GM21723 (cell line): ENCODE data around the gene CYP2C8.
"Not testable (repeated sequence)": the region's sequence is repeated elsewhere in the genome, so short reads cannot be mapped to it uniquely, and the experiment has no call there.

ENCODE experiments used
- ATAC-seq: cut with Tn5 transposase; IDR thresholded peaks from one replicate; pipeline ENCODE4 v1.9.1; 2021; ENCODE audit warnings: mild to moderate bottlenecking, moderate library complexity; ENCODE audit not compliant: unreplicated experiment

The CYP2C8 gene

GRCh38 chr10:95069286-95069685 lies at the start of gene CYP2C8:
Gene CYP2C8, minus strand, starts transcription at chr10:95069497. Its CDS starts 95 bp downstream, at chr10:95069402.
- no peak for ATAC-seq

- no peak for ATAC-seq
Observed at GRCh38 chr10:95116869-95117269, 47.6 kb upstream of the CYP2C8 start.

DNA sequence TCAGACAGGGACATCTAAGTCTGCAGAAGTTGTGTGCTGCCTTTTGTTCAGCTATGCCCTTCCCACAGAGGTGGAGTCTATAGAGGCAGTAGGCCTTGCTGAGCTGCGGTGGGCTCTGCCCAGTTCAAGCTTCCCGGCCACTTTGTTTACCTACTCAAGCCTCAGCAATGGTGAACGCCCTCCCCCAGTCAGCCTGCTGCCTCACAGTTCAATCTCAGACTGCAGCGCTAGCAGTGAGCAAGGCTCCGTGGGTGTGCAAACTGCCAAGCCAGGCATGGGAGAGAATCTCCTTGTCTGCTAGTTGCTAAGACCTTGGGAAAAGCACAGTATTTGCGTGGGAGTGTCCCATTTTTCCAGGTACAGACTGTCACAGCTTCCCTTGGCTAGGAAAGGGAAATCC lies 41.5 kb upstream of the CYP2C8 start:
- ATAC-seq: not testable (repeated sequence)

GRCh38 chr10:95097805-95098204 lies 28.5 kb upstream of the CYP2C8 start:
- no peak for ATAC-seq

DNA sequence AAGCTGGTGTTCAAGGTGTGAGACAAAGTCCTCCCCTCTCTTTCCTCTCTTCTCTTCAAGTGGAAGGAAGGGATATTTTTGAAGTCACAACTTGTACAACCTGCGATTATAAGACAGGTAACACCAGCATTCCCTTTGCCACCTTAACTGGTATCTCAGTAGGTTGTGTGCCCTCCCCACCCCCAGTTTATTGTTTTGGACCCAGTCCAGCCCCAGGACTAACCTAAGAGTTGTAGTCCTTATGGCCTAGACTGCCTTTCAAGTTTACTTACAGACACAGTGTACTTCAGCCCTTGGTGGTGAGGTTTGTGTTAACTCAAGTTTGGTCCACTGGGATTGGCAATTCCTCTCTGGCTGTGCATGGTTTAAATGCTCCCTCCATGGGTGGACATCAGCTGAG lies 26.8 kb upstream of the CYP2C8 start:
- ATAC-seq: no peak

DNA sequence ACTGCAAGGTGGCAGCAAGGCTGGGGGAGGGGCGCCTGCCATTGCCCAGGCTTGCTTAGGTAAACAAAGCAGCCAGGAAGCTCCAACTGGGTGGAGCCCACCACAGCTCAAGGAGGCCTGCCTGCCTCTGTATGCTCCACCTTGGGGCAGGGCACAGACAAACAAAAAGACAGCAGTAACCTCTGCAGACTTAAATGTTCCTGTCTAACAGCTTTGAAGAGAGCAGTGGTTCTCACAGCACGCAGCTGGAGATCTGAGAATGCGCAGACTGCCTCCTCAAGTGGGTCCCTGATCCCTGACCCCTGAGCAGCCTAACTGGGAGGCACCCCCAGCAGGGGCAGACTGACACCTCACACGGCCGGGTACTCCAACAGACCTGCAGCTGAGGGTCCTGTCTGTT lies 10.3 kb upstream of the CYP2C8 start:
- ATAC-seq: not testable (repeated sequence)

GRCh38 chr10:95077556-95077955 lies 8.3 kb upstream of the CYP2C8 start:
- no peak for ATAC-seq

- ATAC-seq: no peak
Observed at GRCh38 chr10:95071107-95071660, 1.9 kb upstream of the CYP2C8 start.

DNA sequence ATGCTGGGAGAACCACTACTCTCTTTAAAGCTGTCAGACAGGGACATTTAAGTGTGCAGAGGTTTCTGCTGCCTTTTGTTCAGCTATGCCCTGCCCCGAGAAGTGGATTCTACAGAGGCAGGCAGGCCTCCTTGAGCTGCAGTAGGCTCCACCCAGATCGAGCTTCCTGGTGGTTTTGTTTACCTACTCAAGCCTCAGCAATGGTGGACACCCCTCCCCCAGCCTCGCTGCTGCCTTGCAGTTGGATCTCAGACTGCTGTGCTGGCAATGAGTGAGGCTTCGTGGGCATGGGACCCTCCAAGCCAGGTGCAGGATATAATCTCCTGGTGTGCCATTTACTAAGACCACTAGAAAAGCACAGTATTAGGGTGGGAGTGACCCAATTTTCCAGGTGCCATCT lies 5.2 kb downstream of the CYP2C8 start:
- not testable (repeated sequence) for ATAC-seq

- no peak for ATAC-seq
Observed at GRCh38 chr10:95056744-95057363, 12.4 kb downstream of the CYP2C8 start.

DNA sequence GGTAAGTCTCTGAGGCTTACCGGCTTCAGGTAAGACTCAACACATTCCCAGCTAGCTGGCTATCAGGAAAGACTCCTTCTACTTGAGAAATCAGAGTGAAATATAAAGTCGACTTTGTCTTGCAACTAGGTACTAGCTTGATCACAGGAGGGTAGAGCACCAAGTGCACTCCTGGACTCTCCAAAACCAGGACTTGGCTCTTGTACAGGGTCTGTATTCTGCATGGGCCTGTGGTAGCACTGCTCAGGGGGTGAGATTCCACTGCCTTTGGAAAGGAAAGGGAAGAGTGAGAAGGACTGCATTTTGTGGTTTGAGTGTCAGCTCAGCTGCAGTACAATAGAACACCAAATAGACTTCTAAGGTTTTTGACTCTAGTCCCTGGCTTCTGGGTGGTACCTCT lies 19.4 kb downstream of the CYP2C8 start:
- ATAC-seq: no peak

DNA sequence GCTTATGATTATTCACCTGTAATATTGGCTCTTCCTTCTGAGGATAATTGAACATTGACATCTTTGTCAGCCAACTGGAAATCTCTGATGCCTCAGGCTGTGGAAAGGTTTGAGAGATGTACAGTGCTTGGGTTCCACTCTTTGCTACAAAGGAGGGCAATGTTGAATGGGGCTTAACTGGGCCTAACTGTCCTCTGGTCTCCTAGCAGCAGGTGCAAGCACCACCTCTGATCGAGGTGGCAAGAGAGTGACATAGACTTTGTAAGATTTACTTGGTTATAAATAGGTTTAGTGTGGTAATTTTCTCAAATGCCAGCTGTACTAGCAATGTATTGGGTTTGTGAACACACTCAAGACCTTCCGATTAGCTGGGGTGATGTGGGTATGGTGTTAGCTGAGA lies 21.1 kb downstream of the CYP2C8 start:
- no peak for ATAC-seq

DNA sequence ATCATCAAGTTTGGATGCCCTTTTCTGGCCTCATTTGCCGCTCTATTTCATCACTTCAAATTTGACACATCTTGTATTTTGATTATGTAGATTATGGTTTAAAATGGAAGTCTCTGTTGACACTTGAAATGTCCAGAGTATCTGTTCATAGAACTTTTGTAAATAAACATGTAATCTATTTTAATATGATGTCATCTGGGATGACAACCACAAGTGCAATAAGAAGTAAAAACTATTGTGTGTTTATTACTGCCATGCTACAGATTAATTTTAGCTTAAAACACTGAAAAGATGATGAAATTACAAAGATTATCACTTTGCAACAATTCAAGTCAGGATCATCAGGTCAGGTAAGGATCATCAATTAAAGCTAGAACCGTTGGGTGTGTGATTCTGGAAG lies 30.0 kb downstream of the CYP2C8 start:
- ATAC-seq: no peak

GRCh38 chr10:95035332-95036295 lies 33.7 kb downstream of the CYP2C8 start:
- no peak for ATAC-seq

- no peak for ATAC-seq
Observed at GRCh38 chr10:95034401-95034800, 34.9 kb downstream of the CYP2C8 start.

- ATAC-seq: no peak
Observed at GRCh38 chr10:95031656-95032055, 37.6 kb downstream of the CYP2C8 start.

GRCh38 chr10:95026461-95026860 lies 42.8 kb downstream of the CYP2C8 start:
- ATAC-seq: no peak

- no peak for ATAC-seq
Observed at GRCh38 chr10:94997741-94998174, 71.5 kb downstream of the CYP2C8 start.

GRCh38 chr10:94992811-94993210 lies 76.5 kb downstream of the CYP2C8 start:
- no peak for ATAC-seq

GRCh38 chr10:94991243-94991888 lies 77.9 kb downstream of the CYP2C8 start:
- no peak for ATAC-seq

DNA sequence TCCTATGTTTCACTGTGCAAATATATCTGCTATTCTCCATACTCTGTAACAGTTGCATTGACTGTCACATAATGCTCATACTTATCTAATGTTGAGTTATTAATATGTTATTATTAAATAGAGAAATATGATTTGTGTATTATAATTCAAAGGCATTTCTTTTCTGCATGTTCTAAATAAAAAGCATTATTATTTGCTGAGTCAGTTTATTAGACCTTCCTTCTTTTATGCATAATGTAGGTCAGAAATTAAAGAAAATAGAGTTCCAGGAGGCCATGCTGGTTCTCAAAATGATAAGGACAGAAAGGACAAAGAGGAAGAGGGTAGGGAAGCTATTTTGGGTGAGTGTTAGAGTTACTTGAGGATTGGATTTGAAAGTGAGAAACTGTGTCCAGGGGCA lies 80.1 kb downstream of the CYP2C8 start:
- no peak for ATAC-seq
